ENCODE results near the gene TRAF1. TPM values are rescaled to one million over a fixed set of nuclear protein-coding genes. Genes with fewer than 3 reads are reported as not detected.

TRAF1 gene
- total RNA-seq, 1 donor from 2014 or later = 1.4 TPM

GRCh38 chr9:120905315-120906164 is 21.1 kb downstream of the TRAF1 start:
- no peaks in the 10 kb centered on the region for H3K36me3 Mint-ChIP-seq (ENCODE audit: low read depth, unreplicated experiment)
- DNase-seq (ENCODE audit: low spot score) = no peak
- H3K4me3 Mint-ChIP-seq (ENCODE audit: unreplicated experiment) = no peak overlapping the region
- H3K27me3 Mint-ChIP-seq (ENCODE audit: unreplicated experiment) = peaks cover 2% of the 10 kb centered on the region
- no peaks in the 10 kb centered on the region for H3K9me3 Mint-ChIP-seq (ENCODE audit: unreplicated experiment)
- no peak overlapping the region for H3K27ac Mint-ChIP-seq (ENCODE audit: unreplicated experiment)
- no peak for TF ChIP-seq CTCF (IDR thresholded peaks at IDR 0.05; ENCODE audit: unreplicated experiment)
- H3K4me1 Mint-ChIP-seq (ENCODE audit: unreplicated experiment) = no peaks in the 10 kb centered on the region

GRCh38 chr9:120904978-120905301 is 21.7 kb downstream of the TRAF1 start:
- Mint-ChIP-seq H3K36me3 (ENCODE audit: low read depth, unreplicated experiment) (no peaks in the 10 kb centered on the region), H3K27ac (ENCODE audit: unreplicated experiment) (no peak overlapping the region), H3K4me1 (ENCODE audit: unreplicated experiment) (no peaks in the 10 kb centered on the region), H3K27me3 (ENCODE audit: unreplicated experiment) (peaks cover 2% of the 10 kb centered on the region), H3K9me3 (ENCODE audit: unreplicated experiment) (no peaks in the 10 kb centered on the region), H3K4me3 (ENCODE audit: unreplicated experiment) (no peak overlapping the region)
- DNase-seq (ENCODE audit: low spot score) = no peak
- no peak for TF ChIP-seq CTCF (IDR thresholded peaks at IDR 0.05; ENCODE audit: unreplicated experiment)

- H3K27ac Mint-ChIP-seq (ENCODE audit: unreplicated experiment) = no peak overlapping the region
- H3K4me3 Mint-ChIP-seq (ENCODE audit: unreplicated experiment) = no peak overlapping the region
- no peaks in the 10 kb centered on the region for H3K36me3 Mint-ChIP-seq (ENCODE audit: low read depth, unreplicated experiment)
- no peak for DNase-seq (ENCODE audit: low spot score)
- H3K4me1 Mint-ChIP-seq (ENCODE audit: unreplicated experiment) = no peaks in the 10 kb centered on the region
- H3K9me3 Mint-ChIP-seq (ENCODE audit: unreplicated experiment) = no peaks in the 10 kb centered on the region
- TF ChIP-seq CTCF (IDR thresholded peaks at IDR 0.05; ENCODE audit: unreplicated experiment) = no peak
- peaks cover 2% of the 10 kb centered on the region for H3K27me3 Mint-ChIP-seq (ENCODE audit: unreplicated experiment)
Measured at GRCh38 chr9:120904061-120904977, 22.3 kb downstream of the TRAF1 start.

GRCh38 chr9:120902569-120903535 is 23.7 kb downstream of the TRAF1 start:
- Mint-ChIP-seq H3K4me1 (ENCODE audit: unreplicated experiment) (no peaks in the 10 kb centered on the region), H3K9me3 (ENCODE audit: unreplicated experiment) (no peaks in the 10 kb centered on the region), H3K4me3 (ENCODE audit: unreplicated experiment) (no peak overlapping the region), H3K27me3 (ENCODE audit: unreplicated experiment) (peaks cover 2% of the 10 kb centered on the region), H3K27ac (ENCODE audit: unreplicated experiment) (no peak overlapping the region), H3K36me3 (ENCODE audit: low read depth, unreplicated experiment) (no peaks in the 10 kb centered on the region)
- DNase-seq (ENCODE audit: low spot score) = no peak
- TF ChIP-seq CTCF (IDR thresholded peaks at IDR 0.05; ENCODE audit: unreplicated experiment) = no peak
